ENCODE results near the gene SNAPC1.

- no peak for TF ChIP-seq EZH2 (IDR thresholded peaks at IDR 0.05)
- no peak for TF ChIP-seq POLR2AphosphoS5 (IDR thresholded peaks at IDR 0.05; ENCODE audit: borderline replicate concordance, low read depth, low read length)
These were observed 15.3 kb upstream of the SNAPC1 start for GRCh38 chr14:61746881-61747280.
